Chondrocyte (in vitro differentiated cells): ENCODE measurements around the gene SDR42E1. TPM values are rescaled to one million over a fixed set of nuclear protein-coding genes. Genes with fewer than 3 reads are reported as not detected.

Source experiments
- DNase-seq: peaks from one replicate; pipeline ENCODE4 v3.0.0; 2021; ENCODE audit warnings: mixed read lengths, low spot score
- H3K27ac Mint-ChIP-seq: one replicate; pipeline ENCODE4 v1.8.0; 2021; ENCODE audit warnings: mild to moderate bottlenecking, moderate library complexity, mixed read lengths; ENCODE audit not compliant: unreplicated experiment
- H3K27me3 Mint-ChIP-seq: 2 replicates; pipeline ENCODE4 v1.8.0; 2021; ENCODE audit warnings: low read depth, mixed read lengths
- H3K36me3 Mint-ChIP-seq: 2 replicates; pipeline ENCODE4 v1.8.0; 2021; ENCODE audit warnings: low read depth, mixed read lengths
- H3K4me1 Mint-ChIP-seq: 2 replicates; pipeline ENCODE4 v1.8.0; 2021; ENCODE audit warnings: low read depth, mild to moderate bottlenecking, mixed read lengths
- H3K4me3 Mint-ChIP-seq: one replicate; pipeline ENCODE4 v1.8.0; 2021; ENCODE audit warnings: mild to moderate bottlenecking, moderate library complexity, mixed read lengths; ENCODE audit not compliant: unreplicated experiment
- H3K9me3 Mint-ChIP-seq: 2 replicates; pipeline ENCODE4 v1.8.0; 2021; ENCODE audit warnings: low read depth, mixed read lengths
- CTCF ChIP-seq: fragments of 200-600 bp; sonication (generic); IDR thresholded peaks from 2 replicates; pipeline ENCODE4 v1.5.0; 2021; ENCODE audit warnings: antibody characterized with exemption, mild to moderate bottlenecking, moderate library complexity
- total RNA-seq: library from RNA; stranded (reverse); gene quantifications from 3 replicates; pipeline ENCODE4 v1.2.1, GENCODE V29; 2021

The SDR42E1 gene
- total RNA-seq, 1 donor from 2014 or later = not detected

GRCh38 chr16:82044585-82044911 lies 33.3 kb upstream of the SDR42E1 start:
- no peak for DNase-seq
- TF ChIP-seq CTCF = no peak
- Mint-ChIP-seq H3K9me3 (no peaks in the 10 kb centered on the region), H3K27me3 (peaks cover 35% of the 10 kb centered on the region), H3K4me3 (no peak overlapping the region), H3K4me1 (peaks cover 3% of the 10 kb centered on the region), H3K27ac (no peak overlapping the region), H3K36me3 (no peaks in the 10 kb centered on the region)

DNA sequence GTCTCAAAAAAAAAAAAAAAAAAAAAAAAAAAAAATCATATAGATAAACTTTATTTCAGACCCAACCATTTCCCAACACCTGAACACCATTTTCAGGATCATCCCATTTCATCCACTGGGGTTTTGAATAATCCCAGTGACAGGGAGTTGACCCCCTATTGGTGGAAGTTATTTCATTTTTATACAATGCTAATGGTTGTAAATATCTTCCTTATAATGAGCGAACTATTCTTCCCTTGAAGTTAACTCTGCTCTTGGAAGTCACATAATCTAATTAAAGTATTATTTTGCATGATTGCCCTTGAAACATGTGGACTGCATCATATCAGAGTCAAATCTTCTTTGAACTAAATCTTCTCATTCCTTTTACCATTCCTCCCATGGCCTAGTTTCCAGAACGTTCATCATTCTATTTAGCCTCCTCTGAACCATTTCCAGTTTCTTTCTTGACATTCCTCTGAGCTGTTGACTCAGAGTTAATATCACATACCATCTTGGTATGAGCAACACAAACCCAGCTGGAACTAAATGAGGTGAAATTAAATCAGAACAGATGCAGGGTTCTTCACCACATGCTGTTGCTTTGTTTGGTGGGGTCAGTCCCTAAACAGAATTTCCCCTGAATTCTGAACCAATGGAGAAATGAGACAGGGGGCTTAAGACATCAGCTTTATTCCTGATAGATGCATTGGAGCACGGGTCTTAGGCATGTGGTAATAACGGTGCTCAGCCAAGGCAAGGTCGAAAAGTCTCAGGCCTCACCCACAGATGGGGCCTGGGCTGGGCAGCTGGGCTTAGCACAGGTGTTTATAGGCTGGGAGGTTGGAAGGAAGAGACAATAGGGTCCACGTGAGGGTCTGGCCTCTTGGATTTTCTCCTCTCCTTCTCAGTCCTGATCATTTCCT lies 32.7 kb upstream of the SDR42E1 start:
- Mint-ChIP-seq H3K4me1 (peaks cover 3% of the 10 kb centered on the region), H3K27me3 (peaks cover 36% of the 10 kb centered on the region), H3K36me3 (no peaks in the 10 kb centered on the region), H3K9me3 (no peaks in the 10 kb centered on the region), H3K4me3 (no peak overlapping the region), H3K27ac (no peak overlapping the region)
- TF ChIP-seq CTCF = no peak
- no peak for DNase-seq

DNA sequence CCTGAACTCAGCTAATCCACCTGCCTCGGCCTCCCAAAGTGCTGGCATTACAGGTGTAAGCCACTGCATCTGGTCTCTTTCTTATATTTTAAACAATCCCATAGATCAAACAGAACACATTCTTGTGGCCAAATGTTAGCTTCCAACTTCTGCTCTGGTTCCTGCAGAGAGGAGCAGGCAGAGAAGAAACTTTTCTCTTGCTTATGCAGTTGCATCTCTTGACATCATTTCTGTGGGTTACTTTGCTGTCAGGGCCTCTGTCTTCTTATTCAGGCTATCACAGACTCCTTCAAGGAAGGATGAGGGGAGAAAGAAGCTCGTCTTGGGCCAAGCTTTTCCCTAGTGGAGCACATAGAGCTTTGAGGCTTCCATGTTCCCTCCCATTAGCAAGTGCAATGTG lies 31.6 kb upstream of the SDR42E1 start:
- no peaks in the 10 kb centered on the region for H3K36me3 Mint-ChIP-seq
- peaks cover 35% of the 10 kb centered on the region for H3K27me3 Mint-ChIP-seq
- peaks cover 3% of the 10 kb centered on the region for H3K4me1 Mint-ChIP-seq
- no peak for TF ChIP-seq CTCF
- no peaks in the 10 kb centered on the region for H3K9me3 Mint-ChIP-seq
- H3K27ac Mint-ChIP-seq = no peak overlapping the region
- DNase-seq = no peak
- H3K4me3 Mint-ChIP-seq = no peak overlapping the region

GRCh38 chr16:82042144-82042543 lies 30.9 kb upstream of the SDR42E1 start:
- no peaks in the 10 kb centered on the region for H3K36me3 Mint-ChIP-seq
- no peak for DNase-seq
- no peak overlapping the region for H3K27ac Mint-ChIP-seq
- H3K4me1 Mint-ChIP-seq = peaks cover 3% of the 10 kb centered on the region
- H3K9me3 Mint-ChIP-seq = no peaks in the 10 kb centered on the region
- H3K27me3 Mint-ChIP-seq = peaks cover 28% of the 10 kb centered on the region
- H3K4me3 Mint-ChIP-seq = no peak overlapping the region
- TF ChIP-seq CTCF = no peak

DNA sequence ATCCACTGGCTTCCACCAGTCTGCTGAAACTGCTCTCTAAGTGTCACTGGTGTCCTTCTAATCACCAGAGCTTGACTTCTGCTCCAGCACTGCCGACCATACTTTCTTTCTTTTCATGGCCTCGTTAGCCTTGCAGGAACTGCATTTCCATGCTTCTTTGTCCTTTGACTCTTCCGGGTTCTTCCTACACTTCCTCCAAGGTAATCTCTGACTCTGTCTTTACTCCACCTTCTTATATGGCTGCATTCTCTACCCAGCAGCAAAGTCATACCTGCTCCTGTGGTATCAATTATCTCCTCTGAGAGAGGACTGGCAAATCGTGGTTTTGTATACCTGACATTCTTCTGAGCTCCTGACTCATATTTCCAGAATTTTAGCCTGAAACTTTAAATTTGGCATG lies 30.3 kb upstream of the SDR42E1 start:
- TF ChIP-seq CTCF = no peak
- peaks cover 23% of the 10 kb centered on the region for H3K27me3 Mint-ChIP-seq
- no peak overlapping the region for H3K27ac Mint-ChIP-seq
- no peak overlapping the region for H3K4me3 Mint-ChIP-seq
- no peak for DNase-seq
- H3K9me3 Mint-ChIP-seq = no peaks in the 10 kb centered on the region
- no peaks in the 10 kb centered on the region for H3K36me3 Mint-ChIP-seq
- H3K4me1 Mint-ChIP-seq = peaks cover 3% of the 10 kb centered on the region
